ENCODE measurements around the gene SETD1B. TPM values are rescaled to one million over a fixed set of nuclear protein-coding genes. Genes with fewer than 3 reads are reported as not detected.
"Not testable (repeated sequence)": the region's sequence is repeated elsewhere in the genome, so short reads cannot be mapped to it uniquely, and the experiment has no call there.

Gene SETD1B
- total RNA-seq, 2 donors from 2014 or later = 20.4 to 25.4 TPM

GRCh38 chr12:121849211-121849610, 45.4 kb downstream of the SETD1B start:
- Histone ChIP-seq H3K4me1 (no peaks in the 10 kb centered on the region), H3K27ac (no peak overlapping the region), H3K9ac (ENCODE audit: low read depth in 2 of 2, low read length in 2 of 2) (no peak overlapping the region), H3K9me3 (no peaks in the 10 kb centered on the region), H3K36me3 (no peaks in the 10 kb centered on the region), H3K4me3 (no peak overlapping the region), H3K27me3 (no peaks in the 10 kb centered on the region)
- DNase-seq = no peak
- intact Hi-C loops (cut with DNase I) = no loop called here
- no peak for TF ChIP-seq CTCF (IDR thresholded peaks at IDR 0.05)

GRCh38 chr12:121849665-121850064, 45.9 kb downstream of the SETD1B start:
- H3K4me3 ChIP-seq = no peak overlapping the region
- H3K27me3 ChIP-seq = no peaks in the 10 kb centered on the region
- no peak for DNase-seq
- no peak overlapping the region for H3K9ac ChIP-seq (ENCODE audit: low read depth in 2 of 2, low read length in 2 of 2)
- intact Hi-C loops (cut with DNase I) = no loop called here
- no peaks in the 10 kb centered on the region for H3K9me3 ChIP-seq
- no peak for TF ChIP-seq CTCF (IDR thresholded peaks at IDR 0.05)
- H3K36me3 ChIP-seq = no peaks in the 10 kb centered on the region
- H3K4me1 ChIP-seq = no peaks in the 10 kb centered on the region
- H3K27ac ChIP-seq = no peak overlapping the region

GRCh38 chr12:121852392-121852791, 48.6 kb downstream of the SETD1B start:
- H3K27me3 ChIP-seq; H3K27ac ChIP-seq; H3K36me3 ChIP-seq; DNase-seq; intact Hi-C loops (cut with DNase I); H3K4me1 ChIP-seq; H3K9me3 ChIP-seq; H3K4me3 ChIP-seq; H3K9ac ChIP-seq (ENCODE audit: low read depth in 2 of 2, low read length in 2 of 2): not testable (repeated sequence)

- no peaks in the 10 kb centered on the region for H3K36me3 ChIP-seq
- intact Hi-C loops (cut with DNase I) = no loop called here
- no peak for DNase-seq
- no peak overlapping the region for H3K27ac ChIP-seq
- H3K4me1 ChIP-seq = no peaks in the 10 kb centered on the region
- TF ChIP-seq CTCF (IDR thresholded peaks at IDR 0.05) = no peak
- no peak overlapping the region for H3K9ac ChIP-seq (ENCODE audit: low read depth in 2 of 2, low read length in 2 of 2)
- no peak overlapping the region for H3K4me3 ChIP-seq
- no peaks in the 10 kb centered on the region for H3K9me3 ChIP-seq
- no peaks in the 10 kb centered on the region for H3K27me3 ChIP-seq
Measured at GRCh38 chr12:121857322-121858246, 53.8 kb downstream of the SETD1B start.

- no peaks in the 10 kb centered on the region for H3K9me3 ChIP-seq
- no peak for TF ChIP-seq CTCF (IDR thresholded peaks at IDR 0.05)
- intact Hi-C loops (cut with DNase I) = no loop called here
Measured at GRCh38 chr12:121858318-121858661, 54.5 kb downstream of the SETD1B start.

More at GRCh38 chr12:121858318-121858661, 54.5 kb downstream of the SETD1B start:
- Histone ChIP-seq H3K9ac (ENCODE audit: low read depth in 2 of 2, low read length in 2 of 2) (peak overlapping the region in 1 of 2 donors; percentile 9), H3K36me3 (no peaks in the 10 kb centered on the region), H3K27ac (peak overlapping the region; percentile 27), H3K4me3 (no peak overlapping the region), H3K27me3 (no peaks in the 10 kb centered on the region), H3K4me1 (no peaks in the 10 kb centered on the region)
- DNase-seq = no peak
